Left cardiac atrium (tissue), 4 donors: ENCODE data around the gene SP110. TPM values are rescaled to one million over a fixed set of nuclear protein-coding genes. Genes with fewer than 3 reads are reported as not detected.
"Not testable (repeated sequence)": the region's sequence is repeated elsewhere in the genome, so short reads cannot be mapped to it uniquely, and the experiment has no call there.

Experiments used
- ATAC-seq, 2 donors: fragments of 200-7000 bp; cut with Tn5 transposase; one replicate each; pipeline ENCODE4 v1.9.1; 2020; ENCODE audit warnings: mild to moderate bottlenecking in 2 of 2, moderate library complexity in 2 of 2
- DNase-seq: peaks from one replicate; pipeline ENCODE4 v3.0.0-alpha.2; 2020
- intact Hi-C, 2 donors: fragments of 100-400 bp; cut with DNase I; formaldehyde crosslinking; loops; one replicate each; pipeline versions ENCODE4 v1.14.1 to v1.15.1; 2022 to 2023
- total RNA-seq, 2 donors: library from RNA; stranded (reverse); fragmentation: NEBNext Ultra II Directional; extraction: Animal tissue kit (Norgen Biotek cat#: 25700); gene quantifications; one replicate each; pipeline ENCODE4 v1.2.1, GENCODE V29; 2021
- donor health status: DM: no; HTN: yes; CAD: no.
- donor health status: DM: no; HTN: yes; CAD: no; lungs with severe emphysema.
- donor health status: DM: yes; HTN: yes; CAD: no.
- donor health status: Dilated cardiomyopathy.

Gene SP110
- total RNA-seq, 2 donors from 2014 or later = 11.0 to 15.1 TPM

DNA sequence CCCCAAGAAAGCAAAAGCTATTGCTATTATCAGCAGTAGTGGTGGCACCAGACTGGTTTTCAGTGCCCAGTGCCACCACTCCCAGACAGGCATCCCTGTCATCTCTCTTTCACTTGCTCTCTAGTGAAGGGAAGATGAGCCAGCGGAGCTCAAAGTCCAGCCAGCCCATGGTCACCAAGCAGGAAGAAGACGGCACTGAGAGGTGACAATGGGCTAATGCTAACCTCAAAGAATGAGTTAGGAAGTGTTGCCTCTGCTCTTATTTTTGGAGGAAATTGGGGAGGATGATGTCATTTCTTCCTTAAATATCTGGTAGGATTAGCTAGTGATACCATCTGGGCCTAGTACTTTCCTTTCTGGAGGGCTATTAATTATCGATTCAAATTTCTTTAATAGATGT, 7.4 kb upstream of the SP110 start:
- DNase-seq = no peak
- ATAC-seq = no peak
- intact Hi-C loops = loop anchor here in 1 of 2 donors (10.0 kb wide), 1 partner anchor 188 kb away; the partner anchor contains the start of gene SP100

- ATAC-seq = peak in 1 of 2 donors; percentile 19
- intact Hi-C loops = loop anchor here in 1 of 2 donors (10.0 kb wide), 1 partner anchor 189 kb away; the partner anchor contains the start of gene SP100
- DNase-seq = no peak
Observed at GRCh38 chr2:230226051-230226551, 6.3 kb upstream of the SP110 start.

DNA sequence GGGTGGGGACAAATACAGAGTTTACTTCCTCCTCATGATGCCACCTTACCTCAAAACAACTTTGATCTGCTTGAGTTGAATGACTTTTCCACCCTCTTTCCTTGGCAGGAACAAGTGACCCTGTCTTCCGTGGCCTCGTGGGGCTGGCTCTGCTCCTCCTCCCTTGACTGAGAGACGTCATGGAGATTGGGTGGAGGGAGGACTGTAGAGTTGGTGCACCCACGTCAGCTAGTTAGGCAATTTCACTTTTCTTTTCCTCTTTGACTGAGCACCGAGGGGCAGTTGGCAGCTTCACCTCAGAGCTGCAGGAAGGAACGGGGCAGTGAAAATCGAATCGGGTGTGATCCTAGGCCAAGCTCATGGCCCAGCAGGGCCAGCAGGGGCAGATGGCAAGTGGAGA, 5.7 kb upstream of the SP110 start, which contains the start of gene SP140:
Gene SP140 (plus strand): TSS at position 251 of the 400 bp plus-strand sequence. CDS start 109 bp downstream, at position 360.
- intact Hi-C loops = loop anchor here in 1 of 2 donors (10.0 kb wide), 1 partner anchor 189 kb away; the partner anchor contains the start of gene SP100
- DNase-seq (peak; percentile 32), ATAC-seq (peak; percentile 78 to 80)

- ATAC-seq (no peak), DNase-seq (no peak)
- intact Hi-C loops = loop anchor here in 1 of 2 donors (10.0 kb wide), 1 partner anchor 190 kb away; the partner anchor contains the start of gene SP100
Observed at GRCh38 chr2:230224458-230224857, 4.7 kb upstream of the SP110 start.

DNA sequence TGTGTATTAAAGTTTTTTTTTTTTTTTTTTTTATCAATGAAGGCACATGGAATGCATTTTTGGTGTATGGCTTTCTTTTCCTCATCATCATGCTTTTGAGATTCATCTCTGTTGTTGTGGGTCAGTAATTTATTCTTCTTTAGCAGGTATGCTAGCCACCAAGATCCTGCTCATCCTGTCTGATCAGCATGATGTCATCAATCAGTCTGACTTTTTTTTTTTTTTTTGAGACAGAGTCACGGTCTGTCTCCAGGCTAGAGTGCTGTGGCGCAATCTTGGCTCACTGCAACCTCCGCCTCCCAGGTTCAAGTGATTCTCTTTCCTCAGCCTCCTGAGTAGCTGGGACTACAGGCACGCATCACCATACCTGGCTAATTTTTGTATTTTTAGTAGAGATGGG, 3.0 kb upstream of the SP110 start:
- not testable (repeated sequence) for DNase-seq, ATAC-seq
- intact Hi-C loops = loop anchor here in 1 of 2 donors (10.0 kb wide), 1 partner anchor 192 kb away; the partner anchor contains the start of gene SP100

DNA sequence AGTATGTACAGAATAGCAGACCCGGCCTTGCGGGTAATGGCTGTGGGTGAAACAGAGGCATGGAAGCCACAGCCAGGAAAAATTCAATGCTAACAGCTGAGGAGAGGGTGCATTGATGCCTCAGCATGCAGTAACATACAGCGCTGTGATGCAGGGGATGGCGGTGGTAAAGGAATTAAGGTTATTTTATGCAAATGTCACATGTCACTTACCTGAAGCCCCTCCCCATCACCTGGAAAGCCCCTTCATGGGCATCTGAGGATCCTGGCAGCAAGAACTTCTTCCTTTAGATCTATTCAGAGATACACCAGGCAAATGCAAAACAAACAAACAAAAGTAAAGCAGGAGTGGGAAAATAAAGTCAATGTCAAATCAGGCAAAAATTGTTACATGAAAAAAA, 1.7 kb upstream of the SP110 start:
- intact Hi-C loops = loop anchor here in 1 of 2 donors (10.0 kb wide), 1 partner anchor 193 kb away; the partner anchor contains the start of gene SP100
- DNase-seq (no peak), ATAC-seq (no peak)

DNA sequence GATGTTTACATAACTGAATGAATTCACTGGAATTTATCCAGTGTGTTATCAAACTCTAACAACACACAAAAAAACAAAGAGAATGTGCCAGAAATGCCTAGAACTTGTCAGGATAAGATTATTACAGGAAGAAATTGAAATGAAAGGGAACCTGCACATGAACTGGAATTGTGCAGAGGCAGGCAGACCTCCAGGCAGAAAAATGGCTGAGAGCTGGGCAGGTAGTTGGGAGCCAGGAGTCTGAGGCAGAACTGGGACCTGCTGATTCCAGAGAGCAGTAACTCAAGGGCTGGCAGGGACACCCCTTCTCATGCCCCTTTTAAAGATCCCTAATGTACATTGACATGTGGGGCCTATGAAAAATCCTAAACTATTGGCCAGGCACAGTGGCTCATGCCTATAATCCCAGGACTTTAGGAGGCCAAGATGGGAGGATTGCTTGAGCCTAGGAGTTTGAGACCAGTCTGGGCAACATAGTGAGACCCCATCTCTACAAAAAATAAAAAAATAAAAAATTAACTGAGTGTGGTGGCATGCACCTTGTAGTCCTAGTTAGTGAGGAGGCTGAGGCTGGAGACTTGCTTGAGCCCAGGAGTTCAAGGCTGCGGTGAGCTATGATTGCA, 674 bp upstream of the SP110 start:
- DNase-seq (no peak), ATAC-seq (peak in 1 of 2 donors; percentile 4)
- intact Hi-C loops = loop anchor here in 1 of 2 donors (10.0 kb wide), 1 partner anchor 194 kb away; the partner anchor contains the start of gene SP100

GRCh38 chr2:230218421-230218820, 1.4 kb downstream of the SP110 start:
- intact Hi-C loops = no loop called here

DNA sequence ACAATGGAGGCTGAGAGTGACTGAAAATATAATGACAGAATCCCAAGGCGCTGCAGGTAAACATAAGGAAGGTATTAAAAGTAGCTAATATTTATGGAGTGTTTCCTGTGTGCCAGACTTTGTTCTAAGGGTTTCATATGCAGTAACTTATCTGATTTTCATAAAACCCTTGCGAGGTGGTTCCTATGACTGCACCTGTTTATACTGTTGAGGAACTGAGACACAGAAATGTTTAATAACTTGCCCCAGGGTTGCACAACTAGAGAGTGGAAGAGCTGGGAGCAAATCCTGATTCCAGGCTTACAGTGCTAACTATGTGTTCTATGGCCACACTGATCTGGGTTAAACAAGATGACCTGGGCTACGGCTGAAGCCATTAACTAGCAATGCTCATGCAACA, 2.4 kb downstream of the SP110 start:
- intact Hi-C loops = no loop called here
- no peak for ATAC-seq

More at GRCh38 chr2:230218421-230218820, 1.4 kb downstream of the SP110 start:
- ATAC-seq (peak in 1 of 2 donors; percentile 25), DNase-seq (no peak)

DNA sequence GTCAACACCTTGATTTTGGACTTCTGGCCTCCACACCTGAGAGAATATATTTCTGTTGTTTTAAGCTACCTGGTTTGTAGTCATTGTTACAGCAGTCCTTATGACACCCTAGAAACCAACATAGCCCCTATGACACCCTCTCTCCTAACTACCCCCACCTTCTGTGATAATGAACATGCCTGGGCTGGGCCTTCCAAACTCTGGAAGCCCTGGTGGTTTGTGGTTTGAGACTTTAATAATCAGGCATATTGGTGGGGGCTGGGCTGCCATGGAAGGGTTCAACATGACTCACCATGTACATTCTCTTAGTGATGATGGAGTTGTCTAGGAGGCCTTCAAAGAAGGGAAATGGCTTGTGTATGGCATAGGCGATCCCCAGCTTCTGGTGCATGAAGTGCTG, 3.3 kb downstream of the SP110 start:
- ATAC-seq (no peak), DNase-seq (no peak)
- intact Hi-C loops = no loop called here

More for the DNA sequence above, 2.4 kb downstream of the SP110 start:
- DNase-seq = no peak

- intact Hi-C loops = no loop called here
- ATAC-seq = no peak
Observed at GRCh38 chr2:230209422-230210051, 10.2 kb downstream of the SP110 start.

GRCh38 chr2:230208576-230208975, 11.2 kb downstream of the SP110 start:
- ATAC-seq = no peak
- no peak for DNase-seq
- intact Hi-C loops = no loop called here

More at GRCh38 chr2:230209422-230210051, 10.2 kb downstream of the SP110 start:
- DNase-seq = no peak

GRCh38 chr2:230205721-230206120, 14.1 kb downstream of the SP110 start:
- intact Hi-C loops = no loop called here
- ATAC-seq (no peak), DNase-seq (no peak)

GRCh38 chr2:230205034-230205433, 14.8 kb downstream of the SP110 start:
- intact Hi-C loops = no loop called here
- DNase-seq (no peak), ATAC-seq (no peak)

- ATAC-seq = no peak
- intact Hi-C loops = no loop called here
- peak; percentile 30 for DNase-seq
Observed at GRCh38 chr2:230203110-230203676, 16.6 kb downstream of the SP110 start.

DNA sequence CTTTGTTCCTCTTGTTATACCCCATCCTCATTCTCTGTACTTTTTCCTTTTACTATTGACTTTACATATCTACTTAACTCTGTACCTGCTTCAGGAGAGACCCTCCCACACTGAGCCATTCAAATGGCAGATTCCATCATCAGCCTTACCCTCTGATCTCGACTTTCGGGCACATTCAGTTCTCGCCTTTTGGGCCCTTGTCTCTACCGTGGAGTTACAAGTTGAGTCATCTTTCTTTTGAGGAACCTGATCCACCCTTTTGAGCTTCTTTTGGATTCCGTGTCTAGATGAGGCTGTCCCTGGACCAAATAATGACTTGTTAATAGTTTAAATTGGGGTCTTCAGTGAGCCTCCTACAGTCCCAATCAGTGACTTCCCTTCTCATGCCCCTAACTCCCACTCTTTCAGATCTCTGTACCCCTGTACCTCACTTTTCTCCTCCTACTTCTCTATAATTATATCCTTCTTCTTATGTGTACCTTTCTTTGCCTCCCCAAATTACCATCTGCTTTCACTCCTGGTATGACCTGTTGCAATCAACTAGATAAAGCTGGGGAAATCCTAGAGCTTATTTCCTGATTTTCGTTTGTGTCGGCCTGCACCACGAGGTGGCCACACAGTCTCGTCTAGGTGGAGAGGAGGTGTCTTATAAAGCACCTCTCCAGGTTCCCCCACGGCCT, 17.2 kb downstream of the SP110 start:
- DNase-seq = no peak
- ATAC-seq = no peak
- intact Hi-C loops = no loop called here

GRCh38 chr2:230184727-230185578, 34.8 kb downstream of the SP110 start:
- intact Hi-C loops = no loop called here
- DNase-seq (no peak), ATAC-seq (no peak)

DNA sequence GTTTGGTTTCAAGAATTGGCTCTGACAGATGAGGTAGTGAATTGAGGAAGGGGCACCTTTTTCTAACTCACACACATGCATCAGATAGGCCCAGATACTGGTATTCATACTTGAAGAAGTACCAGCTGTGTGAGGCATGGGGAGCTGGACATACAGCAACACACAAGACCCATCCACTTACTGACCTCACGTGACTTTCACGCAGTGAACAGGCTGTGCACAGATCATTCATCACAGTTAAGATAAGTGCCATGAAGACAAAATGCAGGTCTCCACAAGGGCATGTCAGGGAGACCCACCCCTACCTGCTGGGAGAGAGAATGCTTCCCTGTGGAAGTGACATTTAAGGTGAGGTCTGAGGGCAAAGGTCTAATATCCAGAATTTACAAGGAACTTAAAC, 38.6 kb downstream of the SP110 start:
- intact Hi-C loops = no loop called here
- ATAC-seq = no peak
- no peak for DNase-seq
